ENCODE data around the gene TSACC. TPM values are rescaled to one million over a fixed set of nuclear protein-coding genes. Genes with fewer than 3 reads are reported as not detected.

Gene TSACC
- total RNA-seq (2021; ENCODE audit: unreplicated experiment) (3.6 TPM), Bru-seq, nascent RNA (percentile 42 among the genes with signal in this experiment), BruChase-seq, experiment 1, labeled RNA remaining after a 2-hour chase (percentile 38 among the genes with signal in this experiment), BruChase-seq, experiment 2, labeled RNA remaining after a 6-hour chase (percentile 38 among the genes with signal in this experiment)
- polyA plus RNA-seq (2012; ENCODE audit: insufficient read length), result 2.2 TPM
- long read RNA-seq, partial matches to known transcripts, result 0 of 4 reads
- long read RNA-seq, other reads (novel, unspliced or antisense), result 4 of 4 reads

- intact Hi-C loops (cut with micrococcal nuclease; ENCODE audit: unreplicated experiment), result no loop called here
- 0 out of 2 replicates have a peak, but pooled peaks have one; percentile 22 for TF ChIP-seq TCF7L2 (IDR thresholded peaks at IDR 0.05; ENCODE audit: low read depth, low read length)
- peak; percentile 9; the same call in 1 of the 2 replicates for TF ChIP-seq SIN3A (IDR thresholded peaks at IDR 0.05; ENCODE audit: borderline replicate concordance, insufficient read depth, low read depth, low read length)
- TF ChIP-seq REST (IDR thresholded peaks at IDR 0.05; ENCODE audit: insufficient read depth in 1 of 2, low read depth in 2 of 2, low read length in 1 of 2), result 0 out of 4 replicates have a peak, but pooled peaks of 1 of the 2 experiments have one; percentile 53
- TF ChIP-seq CTCF (IDR thresholded peaks at IDR 0.05), result no peak
- TF ChIP-seq POLR2AphosphoS5 (IDR thresholded peaks at IDR 0.05; ENCODE audit: low read depth, low read length), result peak; percentile 93
- ChIA-PET CTCF (interaction anchor here (0.7 kb wide), 1 partner anchor 71 kb away, joined by 3 read pairs; no protein-coding TSS in a partner anchor), POLR2A (interaction anchor here (0.6 to 0.7 kb wide), 3 partner anchors 9 to 33 kb away, joined by 3 to 4 read pairs (median 3); no protein-coding TSS in a partner anchor)
- Histone ChIP-seq H3K4me3 (ENCODE audit: low read depth in 2 of 2, low read length in 2 of 2) (peak within 1 kb of the TSS; percentile 99), H3K27ac (ENCODE audit: low read length) (peak within 1 kb of the TSS; percentile 98), H3K9me3 (ENCODE audit: control insufficient read depth, insufficient read depth, low read depth, low read length) (no peaks in the 10 kb centered on the region), H3K4me1 (ENCODE audit: control insufficient read depth, insufficient read depth, low read length) (peaks cover 11% of the 10 kb centered on the region), H3K27me3 (ENCODE audit: control insufficient read depth, insufficient read depth, low read length) (no peaks in the 10 kb centered on the region), H3K36me3 (ENCODE audit: control insufficient read depth, insufficient read depth, low read length) (peaks cover 30% of the 10 kb centered on the region)
- in situ Hi-C loops (cut with HindIII; ENCODE audit: low pct_unique_long_range_greater_than_20kb, low sequenced_read_pairs), result no loop called here
- DNase-seq (ENCODE audit: low read depth, low spot score) (peak; percentile 100), ATAC-seq (peak; percentile 95)
- no TSS peak for BruUV-seq (replicated peaks)
Observed at GRCh38 chr1:156338180-156338976, at the start of gene TSACC, which contains the start of gene CCT3. TSS of gene TSACC (plus strand) at chr1:156338526. CDS start at chr1:156339758, 1,232 bp downstream. TSS of gene CCT3 (minus strand) at chr1:156338292. CDS start at chr1:156338184, 108 bp downstream.

- DNase-seq (ENCODE audit: low read depth, low spot score) (no peak), ATAC-seq (no peak)
- Histone ChIP-seq H3K4me3 (ENCODE audit: low read depth in 2 of 2, low read length in 2 of 2) (no peak overlapping the region), H3K36me3 (ENCODE audit: control insufficient read depth, insufficient read depth, low read length) (no peaks in the 10 kb centered on the region), H3K4me1 (ENCODE audit: control insufficient read depth, insufficient read depth, low read length) (peaks cover 12% of the 10 kb centered on the region), H3K27ac (ENCODE audit: low read length) (no peak overlapping the region), H3K9me3 (ENCODE audit: control insufficient read depth, insufficient read depth, low read depth, low read length) (no peaks in the 10 kb centered on the region), H3K27me3 (ENCODE audit: control insufficient read depth, insufficient read depth, low read length) (no peaks in the 10 kb centered on the region)
- ChIA-PET CTCF (no interaction called here), POLR2A (no interaction called here)
- intact Hi-C loops (cut with micrococcal nuclease; ENCODE audit: unreplicated experiment), result no loop called here
- BruUV-seq (replicated peaks), result TSS peak; percentile 34
- TF ChIP-seq SIN3A (IDR thresholded peaks at IDR 0.05; ENCODE audit: borderline replicate concordance, insufficient read depth, low read depth, low read length) (no peak), POLR2AphosphoS5 (IDR thresholded peaks at IDR 0.05; ENCODE audit: low read depth, low read length) (no peak), REST (IDR thresholded peaks at IDR 0.05; ENCODE audit: insufficient read depth in 1 of 2, low read depth in 2 of 2, low read length in 1 of 2) (no peak), CTCF (IDR thresholded peaks at IDR 0.05) (no peak), TCF7L2 (IDR thresholded peaks at IDR 0.05; ENCODE audit: low read depth, low read length) (no peak)
- in situ Hi-C loops (cut with HindIII; ENCODE audit: low pct_unique_long_range_greater_than_20kb, low sequenced_read_pairs), result no loop called here
Observed at GRCh38 chr1:156289857-156290256, 48.5 kb upstream of the TSACC start.

Measured in Panc1 (cell line).